CD14-positive monocyte (primary cell): ENCODE results near the gene DHX15. TPM values are rescaled to one million over a fixed set of nuclear protein-coding genes. Genes with fewer than 3 reads are reported as not detected.

ENCODE experiments used
- DNase-seq, 3 donors: peaks; one replicate each; pipeline ENCODE4 v3.0.0-alpha.2; 2011 to 2022
- H2AFZ ChIP-seq: 2 replicates; pipeline ENCODE4 v1.6.0; 2012; ENCODE audit warnings: mild to moderate bottlenecking, low read depth, low read length, inconsistent platforms; ENCODE audit not compliant: insufficient read depth, poor library complexity, severe bottlenecking
- H3K27ac ChIP-seq, 2 donors: 1 replicate in 1 of 2; 2 replicates in 1 of 2; pipeline ENCODE4 v1.5.1; 2012 to 2013; ENCODE audit warnings: low read length in 2 of 2, control low read depth in 1 of 2, inconsistent platforms in 1 of 2, low read depth in 1 of 2, mild to moderate bottlenecking in 1 of 2
- H3K27me3 ChIP-seq, 2 donors: one replicate each; pipeline versions ENCODE4 v1.6.0 to v1.6.1; 2011 to 2013; ENCODE audit warnings: low read length in 2 of 2; ENCODE audit not compliant: control insufficient read depth in 2 of 2, insufficient read depth in 2 of 2
- H3K36me3 ChIP-seq, 2 donors: replicated peaks in 1 of 2; 1 replicate in 1 of 2; 2 replicates in 1 of 2; pipeline versions ENCODE4 v1.5.1 to v1.6.1; 2012 to 2013; ENCODE audit warnings: low read length in 2 of 2, control low read depth in 1 of 2, inconsistent platforms in 1 of 2, mild to moderate bottlenecking in 1 of 2; ENCODE audit not compliant: insufficient read depth in 2 of 2, control insufficient read depth in 1 of 2
- H3K4me1 ChIP-seq, 2 donors: 1 replicate in 1 of 2; 2 replicates in 1 of 2; pipeline versions ENCODE4 v1.5.1 to v1.6.1; 2012 to 2013; ENCODE audit warnings: low read length in 2 of 2, control low read depth in 1 of 2, inconsistent platforms in 1 of 2, mild to moderate bottlenecking in 1 of 2, moderate library complexity in 1 of 2; ENCODE audit not compliant: insufficient read depth in 2 of 2, control insufficient read depth in 1 of 2
- H3K4me2 ChIP-seq: replicated peaks from 2 replicates; pipeline ENCODE3; 2012; ENCODE audit warnings: low read length, moderate library complexity, mild to moderate bottlenecking; ENCODE audit not compliant: poor library complexity, severe bottlenecking; ENCODE audit errors: extremely low read depth
- H3K4me3 ChIP-seq, 3 experiments: fragments of 200-600 bp in 1 of 3; sonication (generic) in 1 of 3; replicated peaks in 1 of 3; 1 replicate in 2 of 3; 2 replicates in 1 of 3; pipeline ENCODE4 v1.5.1; 2011 to 2013; ENCODE audit warnings: low read length in 3 of 3, mild to moderate bottlenecking in 3 of 3, control low read depth in 2 of 3, low read depth in 2 of 3, inconsistent platforms in 1 of 3, moderate library complexity in 1 of 3
- H3K79me2 ChIP-seq: 2 replicates; pipeline ENCODE4 v1.6.0; 2012; ENCODE audit warnings: mild to moderate bottlenecking, control low read depth, inconsistent platforms, low read length, moderate library complexity; ENCODE audit not compliant: insufficient read depth
- H3K9ac ChIP-seq: 2 replicates; pipeline ENCODE4 v1.6.0; 2017; ENCODE audit warnings: low read length, mild to moderate bottlenecking; ENCODE audit not compliant: insufficient read depth, poor library complexity, severe bottlenecking
- H3K9me3 ChIP-seq, 2 donors: replicated peaks in 1 of 2; 1 replicate in 1 of 2; 2 replicates in 1 of 2; pipeline versions ENCODE4 v1.5.1 to v1.6.1; 2012 to 2013; ENCODE audit warnings: low read length in 2 of 2, control low read depth in 1 of 2; ENCODE audit not compliant: control insufficient read depth in 1 of 2, insufficient read depth in 1 of 2
- H4K20me1 ChIP-seq: 2 replicates; pipeline ENCODE4 v1.6.0; 2012; ENCODE audit warnings: mild to moderate bottlenecking, low read length, control low read depth, moderate library complexity; ENCODE audit not compliant: insufficient read depth
- H3K27ac Mint-ChIP-seq, 7 donors: one replicate each; pipeline ENCODE4 v1.8.0; 2020; ENCODE audit warnings: mild to moderate bottlenecking in 7 of 7, mixed read lengths in 7 of 7, moderate library complexity in 6 of 7, inconsistent platforms in 2 of 7
- H3K27me3 Mint-ChIP-seq, 3 donors: one replicate each; pipeline ENCODE4 v1.8.0; 2021 to 2022; ENCODE audit warnings: low read depth in 3 of 3, mild to moderate bottlenecking in 3 of 3, mixed read lengths in 3 of 3, moderate library complexity in 3 of 3, inconsistent platforms in 1 of 3
- H3K36me3 Mint-ChIP-seq, 2 donors: one replicate each; pipeline ENCODE4 v1.8.0; 2020; ENCODE audit warnings: mixed read lengths in 2 of 2, inconsistent platforms in 1 of 2, mild to moderate bottlenecking in 1 of 2
- H3K4me1 Mint-ChIP-seq: one replicate; pipeline ENCODE4 v1.8.0; 2020; ENCODE audit warnings: mild to moderate bottlenecking, mixed read lengths
- H3K4me3 Mint-ChIP-seq, 2 donors: one replicate each; pipeline ENCODE4 v1.8.0; 2020; ENCODE audit warnings: mild to moderate bottlenecking in 2 of 2, mixed read lengths in 2 of 2, moderate library complexity in 1 of 2
- H3K9me3 Mint-ChIP-seq, 7 donors: one replicate each; pipeline ENCODE4 v1.8.0; 2020 to 2022; ENCODE audit warnings: mixed read lengths in 7 of 7, mild to moderate bottlenecking in 6 of 7, moderate library complexity in 6 of 7, inconsistent platforms in 2 of 7
- WGBS: methylation state at CpG from one replicate; pipeline ENCODE4 v1.1.5; 2013; ENCODE audit warnings: missing lambda C conversion rate; ENCODE audit not compliant: insufficient coverage; 5-methylcytosine and 5-hydroxymethylcytosine counted together
- intact Hi-C, 2 donors: fragments of 100-400 bp; cut with micrococcal nuclease; formaldehyde crosslinking; loops; one replicate each; pipeline versions ENCODE4 v1.15.0 to v1.15.1; 2023
- polyA plus RNA-seq, 3 donors: library from polyadenylated mRNA; depleted of rRNA in 1 of 3; unstranded in 2 of 3; stranded (reverse) in 1 of 3; fragments of 300-500 nt in 2 of 3; fragments of >200 nt in 1 of 3; fragmentation: Illumina TruSeq in 2 of 3; gene quantifications; 1 replicate in 2 of 3; 2 replicates in 1 of 3; pipeline ENCODE4 v1.2.3, GENCODE V29; 2012 to 2021
- TF ChIP-seq, protein P1 (sequence below): fragments of 200-600 bp; IDR thresholded peaks from one replicate; pipeline ENCODE4 v1.8.0; 2022; ENCODE audit warnings: antibody characterized with exemption, mild to moderate bottlenecking

Gene DHX15
- polyA plus RNA-seq, 3 donors, result 27.2 to 77.7 (median 37.5) TPM

DNA sequence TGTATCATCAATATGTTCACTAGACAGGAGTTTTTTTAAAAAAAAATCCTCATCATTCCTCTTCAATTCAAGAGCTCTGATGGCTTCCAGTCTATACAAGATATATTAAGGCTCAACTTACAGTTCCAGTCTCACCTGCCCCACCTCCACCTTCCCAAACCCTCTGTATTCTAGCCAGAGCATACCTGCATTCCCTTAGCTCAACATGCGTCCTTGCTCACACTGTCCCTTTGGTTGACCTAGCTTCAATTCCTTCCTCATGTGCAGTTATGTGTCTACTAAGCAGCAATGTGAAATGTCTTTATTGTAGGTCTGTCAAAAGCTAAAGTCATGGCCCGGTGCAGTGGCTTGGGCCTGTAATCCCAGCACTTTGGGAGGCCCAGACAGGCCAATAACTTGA, 10.8 kb downstream of the DHX15 start:
- H3K27ac ChIP-seq, result no peak overlapping the region
- no peaks in the 10 kb centered on the region for H3K9me3 ChIP-seq
- H4K20me1 ChIP-seq, result peaks cover 100% of the 10 kb centered on the region
- H3K27me3 Mint-ChIP-seq, result no peaks in the 10 kb centered on the region
- peak overlapping the region in 4 of 7 donors; percentile 13 to 77 (median 39) for H3K27ac Mint-ChIP-seq
- H3K4me2 ChIP-seq, result no peak overlapping the region
- peaks cover 42 to 75% of the 10 kb centered on the region in 2 donors for H3K36me3 ChIP-seq
- 100% methylated on average over 1 of the region's 2 CpGs for WGBS
- H3K9me3 Mint-ChIP-seq, result no peaks in the 10 kb centered on the region
- TF ChIP-seq, protein P1, sequence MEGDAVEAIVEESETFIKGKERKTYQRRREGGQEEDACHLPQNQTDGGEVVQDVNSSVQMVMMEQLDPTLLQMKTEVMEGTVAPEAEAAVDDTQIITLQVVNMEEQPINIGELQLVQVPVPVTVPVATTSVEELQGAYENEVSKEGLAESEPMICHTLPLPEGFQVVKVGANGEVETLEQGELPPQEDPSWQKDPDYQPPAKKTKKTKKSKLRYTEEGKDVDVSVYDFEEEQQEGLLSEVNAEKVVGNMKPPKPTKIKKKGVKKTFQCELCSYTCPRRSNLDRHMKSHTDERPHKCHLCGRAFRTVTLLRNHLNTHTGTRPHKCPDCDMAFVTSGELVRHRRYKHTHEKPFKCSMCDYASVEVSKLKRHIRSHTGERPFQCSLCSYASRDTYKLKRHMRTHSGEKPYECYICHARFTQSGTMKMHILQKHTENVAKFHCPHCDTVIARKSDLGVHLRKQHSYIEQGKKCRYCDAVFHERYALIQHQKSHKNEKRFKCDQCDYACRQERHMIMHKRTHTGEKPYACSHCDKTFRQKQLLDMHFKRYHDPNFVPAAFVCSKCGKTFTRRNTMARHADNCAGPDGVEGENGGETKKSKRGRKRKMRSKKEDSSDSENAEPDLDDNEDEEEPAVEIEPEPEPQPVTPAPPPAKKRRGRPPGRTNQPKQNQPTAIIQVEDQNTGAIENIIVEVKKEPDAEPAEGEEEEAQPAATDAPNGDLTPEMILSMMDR, result no peak
- DNase-seq, result no peak
- H3K9ac ChIP-seq, result no peak overlapping the region
- H3K4me1 Mint-ChIP-seq, result peaks cover 35% of the 10 kb centered on the region
- peaks cover 50 to 68% of the 10 kb centered on the region in 2 donors for H3K36me3 Mint-ChIP-seq
- intact Hi-C loops, result loop anchor here in 1 of 2 donors (10.0 kb wide), 1 partner anchor 331 kb away; no protein-coding TSS in a partner anchor
- H3K4me3 ChIP-seq, result no peak overlapping the region
- H3K79me2 ChIP-seq, result peaks cover 100% of the 10 kb centered on the region
- H3K4me1 ChIP-seq, result peaks cover 0 to 16% of the 10 kb centered on the region in 2 donors
- no peak overlapping the region for H2AFZ ChIP-seq
- H3K4me3 Mint-ChIP-seq, result no peak overlapping the region
- no peaks in the 10 kb centered on the region for H3K27me3 ChIP-seq

DNA sequence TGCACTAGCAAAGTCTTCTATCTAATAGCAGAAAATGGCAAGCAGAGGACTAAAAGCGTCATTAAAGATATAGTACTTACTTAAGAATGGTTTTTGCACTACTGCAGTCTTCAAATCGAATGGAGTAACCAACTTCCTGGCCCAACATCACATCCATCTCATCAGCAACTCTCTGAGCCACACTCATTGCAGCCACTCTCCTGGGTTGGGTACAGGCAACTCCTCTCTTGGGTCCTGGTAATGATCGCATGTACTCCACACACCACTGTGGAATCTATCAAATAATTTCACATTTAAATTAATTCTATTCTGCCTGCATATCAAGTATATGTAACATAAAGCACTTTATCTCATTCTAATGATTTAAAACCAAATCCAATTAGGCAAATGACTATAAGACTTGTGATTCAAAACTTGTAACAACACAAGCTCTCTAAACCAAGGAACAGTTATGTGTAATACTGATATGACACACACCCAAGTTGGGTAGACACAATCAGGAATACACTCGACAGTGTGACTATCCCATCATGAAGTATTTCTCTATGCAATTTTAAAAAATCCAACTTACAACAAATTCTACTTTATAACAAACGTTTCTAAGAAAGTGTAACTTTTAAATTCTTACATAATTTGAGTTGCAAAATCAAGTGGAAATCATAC, 13.6 kb downstream of the DHX15 start:
- Histone ChIP-seq H3K4me2 (no peak overlapping the region), H3K36me3 (peaks cover 49 to 83% of the 10 kb centered on the region in 2 donors), H3K4me3 (no peak overlapping the region), H3K4me1 (peaks cover 3 to 14% of the 10 kb centered on the region in 2 donors), H3K9ac (no peak overlapping the region), H2AFZ (no peak overlapping the region), H4K20me1 (peaks cover 100% of the 10 kb centered on the region), H3K9me3 (no peaks in the 10 kb centered on the region), H3K79me2 (peaks cover 100% of the 10 kb centered on the region), H3K27me3 (no peaks in the 10 kb centered on the region), H3K27ac (peak overlapping the region in 1 of 2 donors; percentile 55)
- Mint-ChIP-seq H3K9me3 (no peaks in the 10 kb centered on the region), H3K4me1 (peaks cover 28% of the 10 kb centered on the region), H3K27ac (peak overlapping the region in 3 of 7 donors; percentile 1 to 80 (median 38)), H3K36me3 (peaks cover 53 to 77% of the 10 kb centered on the region in 2 donors), H3K27me3 (no peaks in the 10 kb centered on the region), H3K4me3 (no peak overlapping the region)
- 50% methylated on average over 2 of the region's 5 CpGs for WGBS
- peak in 1 of 3 donors; percentile 14 for DNase-seq
- intact Hi-C loops, result loop anchor here in 1 of 2 donors (10.0 kb wide), 1 partner anchor 334 kb away; no protein-coding TSS in a partner anchor
- TF ChIP-seq, protein P1, result no peak
